Loucy (cell line): Measurements from ENCODE around the gene PTTG1IP.
A peak's percentile ranks its signal among the peaks of the same experiment; 100 is the strongest.

Experiments used
- H2AFZ ChIP-seq: fragments of 200-600 bp; sonication (generic); 2 replicates; pipeline ENCODE4 v1.6.0; 2016; ENCODE audit warnings: antibody characterized with exemption, mild to moderate bottlenecking, low read length, moderate library complexity
- H3F3A ChIP-seq: fragments of 200-600 bp; 2 replicates; pipeline ENCODE4 v1.6.0; 2016; ENCODE audit warnings: antibody characterized with exemption, low read depth, mild to moderate bottlenecking
- H3K27me3 ChIP-seq: fragments of 200-600 bp; sonication (generic); 2 replicates; pipeline ENCODE4 v1.6.1; 2014; ENCODE audit warnings: low read length, mild to moderate bottlenecking; ENCODE audit not compliant: insufficient read depth, poor library complexity, severe bottlenecking
- H3K36me3 ChIP-seq: fragments of 200-600 bp; sonication (generic); 2 replicates; pipeline ENCODE4 v1.6.1; 2016; ENCODE audit warnings: low read length; ENCODE audit not compliant: insufficient read depth
- H3K4me1 ChIP-seq: fragments of 200-600 bp; sonication (generic); 2 replicates; pipeline ENCODE4 v1.5.1; 2014; ENCODE audit warnings: low read length, mild to moderate bottlenecking; ENCODE audit not compliant: insufficient read depth, poor library complexity, severe bottlenecking
- H3K4me2 ChIP-seq: fragments of 200-600 bp; sonication (generic); 2 replicates; pipeline ENCODE4 v1.6.0; 2014; ENCODE audit warnings: antibody characterized with exemption, low read length, low read depth, mild to moderate bottlenecking; ENCODE audit not compliant: poor library complexity, severe bottlenecking
- H3K4me3 ChIP-seq: fragments of 200-600 bp; sonication (generic); 2 replicates; pipeline ENCODE4 v1.5.1; 2014; ENCODE audit warnings: low read length, mild to moderate bottlenecking, mixed read lengths; ENCODE audit not compliant: poor library complexity, severe bottlenecking
- H3K79me2 ChIP-seq: fragments of 200-600 bp; sonication (generic); 2 replicates; pipeline ENCODE4 v1.6.1; 2014; ENCODE audit warnings: low read length; ENCODE audit not compliant: insufficient read depth
- H3K9ac ChIP-seq: fragments of 200-600 bp; sonication (generic); 2 replicates; pipeline ENCODE4 v1.6.0; 2014; ENCODE audit warnings: mild to moderate bottlenecking, low read depth, low read length, moderate library complexity; ENCODE audit not compliant: poor library complexity, severe bottlenecking
- H3K9me2 ChIP-seq: fragments of 200-600 bp; sonication (generic); replicated peaks from 2 replicates; pipeline ENCODE4 v1.6.1; 2016; ENCODE audit warnings: low read depth, low read length, mixed read lengths
- H3K9me3 ChIP-seq: fragments of 200-600 bp; sonication (generic); 2 replicates; pipeline ENCODE4 v1.6.1; 2014; ENCODE audit warnings: mild to moderate bottlenecking, antibody characterized with exemption, low read length, low read depth; ENCODE audit not compliant: insufficient read depth
- H4K20me1 ChIP-seq: fragments of 200-600 bp; sonication (generic); 2 replicates; pipeline ENCODE4 v1.6.0; 2014; ENCODE audit warnings: antibody characterized with exemption, low read length, mild to moderate bottlenecking; ENCODE audit not compliant: insufficient read depth, poor library complexity, severe bottlenecking
- EZH2phosphoT487 ChIP-seq: fragments of 200-600 bp; IDR thresholded peaks from 2 replicates; pipeline ENCODE4 v1.6.1; 2018; ENCODE audit warnings: antibody characterized with exemption, mild to moderate bottlenecking, moderate library complexity, borderline replicate concordance
- TF ChIP-seq, protein P1 (sequence below): fragments of 200-600 bp; sonication (generic); conservative IDR thresholded peaks from 2 replicates; pipeline ENCODE4 v1.5.1; 2014; ENCODE audit warnings: mild to moderate bottlenecking, antibody characterized with exemption, low read length

The PTTG1IP gene

DNA sequence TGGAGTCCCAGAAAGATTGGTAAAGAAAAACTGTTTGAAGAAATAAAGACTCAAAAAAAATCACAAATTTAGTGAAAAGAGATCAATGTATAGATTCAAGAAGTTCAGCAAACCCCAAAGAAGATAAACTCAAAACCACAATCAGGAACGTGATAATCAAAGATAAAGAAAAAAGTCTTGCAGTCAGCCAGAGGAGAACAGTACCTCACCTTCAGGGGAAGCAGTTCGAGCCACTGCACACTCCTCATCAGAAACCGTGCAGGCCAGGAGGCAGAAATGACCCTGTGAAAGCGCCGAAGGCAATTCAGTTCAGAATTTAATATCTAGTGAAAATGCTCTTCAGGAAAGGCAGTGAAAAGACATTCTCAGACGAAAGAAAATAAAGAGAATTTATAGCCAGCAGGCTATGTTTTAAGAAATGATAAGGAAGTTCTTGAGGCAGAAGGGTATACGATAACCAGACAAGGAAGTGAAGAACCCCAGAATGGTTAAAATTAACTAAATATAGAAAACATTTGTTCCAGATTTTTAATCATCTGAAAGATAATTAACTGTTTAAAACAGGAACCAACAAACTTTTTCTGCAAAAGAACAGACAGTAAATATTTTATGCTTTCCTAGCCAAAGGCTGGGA, 42.1 kb downstream of the PTTG1IP start:
- H3K27me3 ChIP-seq = no peaks in the 10 kb centered on the region
- H3K4me3 ChIP-seq = no peak overlapping the region
- H3K36me3 ChIP-seq = no peaks in the 10 kb centered on the region
- H2AFZ ChIP-seq = peak overlapping the region; percentile 18; the same call in 1 of the 2 replicates
- H3K4me2 ChIP-seq = no peak overlapping the region
- H3K79me2 ChIP-seq = no peaks in the 10 kb centered on the region
- no peaks in the 10 kb centered on the region for H4K20me1 ChIP-seq
- no peaks in the 10 kb centered on the region for H3K9me2 ChIP-seq
- no peak for TF ChIP-seq EZH2phosphoT487
- TF ChIP-seq, protein P1, sequence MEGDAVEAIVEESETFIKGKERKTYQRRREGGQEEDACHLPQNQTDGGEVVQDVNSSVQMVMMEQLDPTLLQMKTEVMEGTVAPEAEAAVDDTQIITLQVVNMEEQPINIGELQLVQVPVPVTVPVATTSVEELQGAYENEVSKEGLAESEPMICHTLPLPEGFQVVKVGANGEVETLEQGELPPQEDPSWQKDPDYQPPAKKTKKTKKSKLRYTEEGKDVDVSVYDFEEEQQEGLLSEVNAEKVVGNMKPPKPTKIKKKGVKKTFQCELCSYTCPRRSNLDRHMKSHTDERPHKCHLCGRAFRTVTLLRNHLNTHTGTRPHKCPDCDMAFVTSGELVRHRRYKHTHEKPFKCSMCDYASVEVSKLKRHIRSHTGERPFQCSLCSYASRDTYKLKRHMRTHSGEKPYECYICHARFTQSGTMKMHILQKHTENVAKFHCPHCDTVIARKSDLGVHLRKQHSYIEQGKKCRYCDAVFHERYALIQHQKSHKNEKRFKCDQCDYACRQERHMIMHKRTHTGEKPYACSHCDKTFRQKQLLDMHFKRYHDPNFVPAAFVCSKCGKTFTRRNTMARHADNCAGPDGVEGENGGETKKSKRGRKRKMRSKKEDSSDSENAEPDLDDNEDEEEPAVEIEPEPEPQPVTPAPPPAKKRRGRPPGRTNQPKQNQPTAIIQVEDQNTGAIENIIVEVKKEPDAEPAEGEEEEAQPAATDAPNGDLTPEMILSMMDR = no peak
- H3K9me3 ChIP-seq = peaks cover 7% of the 10 kb centered on the region; the same call in 1 of the 2 replicates
- no peaks in the 10 kb centered on the region for H3K4me1 ChIP-seq
- H3K9ac ChIP-seq = no peak overlapping the region
- H3F3A ChIP-seq = no peaks in the 10 kb centered on the region

DNA sequence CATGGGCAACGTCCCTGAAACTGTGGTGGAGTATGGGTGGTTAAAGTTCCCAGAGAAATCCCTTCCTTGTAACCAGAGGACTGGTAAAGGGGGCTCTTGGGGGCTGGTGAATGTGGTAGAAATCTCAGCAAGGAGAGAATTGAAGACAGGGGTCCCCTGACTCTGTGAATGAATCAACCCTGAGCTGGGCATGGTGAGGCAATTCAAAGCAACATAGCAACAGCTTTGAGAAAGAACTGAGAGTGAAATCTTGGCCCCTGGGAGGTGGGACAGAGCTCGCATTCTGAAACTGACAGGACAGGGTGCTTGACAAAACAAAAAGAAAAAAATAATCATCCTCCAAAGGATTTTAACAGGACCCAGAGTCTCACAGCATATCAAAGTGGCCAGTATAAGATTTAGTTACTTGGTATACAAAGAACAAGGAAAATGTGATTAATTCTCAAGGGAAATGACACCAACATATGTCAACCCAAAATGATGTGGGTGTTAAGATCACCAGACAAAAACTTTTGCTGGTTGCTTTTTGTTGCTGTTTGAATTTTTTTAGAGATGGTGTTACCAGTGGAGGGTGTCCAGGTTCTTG, 43.9 kb downstream of the PTTG1IP start:
- Histone ChIP-seq H3K4me1 (no peaks in the 10 kb centered on the region), H3K36me3 (no peaks in the 10 kb centered on the region), H3K9me3 (peaks cover 7% of the 10 kb centered on the region; the same call in 1 of the 2 replicates), H4K20me1 (no peaks in the 10 kb centered on the region), H3K4me2 (no peak overlapping the region), H2AFZ (no peak overlapping the region), H3K9ac (no peak overlapping the region), H3K79me2 (no peaks in the 10 kb centered on the region), H3K4me3 (no peak overlapping the region), H3K9me2 (no peaks in the 10 kb centered on the region), H3F3A (no peaks in the 10 kb centered on the region), H3K27me3 (no peaks in the 10 kb centered on the region)
- no peak for TF ChIP-seq EZH2phosphoT487
- TF ChIP-seq, protein P1 = no peak

DNA sequence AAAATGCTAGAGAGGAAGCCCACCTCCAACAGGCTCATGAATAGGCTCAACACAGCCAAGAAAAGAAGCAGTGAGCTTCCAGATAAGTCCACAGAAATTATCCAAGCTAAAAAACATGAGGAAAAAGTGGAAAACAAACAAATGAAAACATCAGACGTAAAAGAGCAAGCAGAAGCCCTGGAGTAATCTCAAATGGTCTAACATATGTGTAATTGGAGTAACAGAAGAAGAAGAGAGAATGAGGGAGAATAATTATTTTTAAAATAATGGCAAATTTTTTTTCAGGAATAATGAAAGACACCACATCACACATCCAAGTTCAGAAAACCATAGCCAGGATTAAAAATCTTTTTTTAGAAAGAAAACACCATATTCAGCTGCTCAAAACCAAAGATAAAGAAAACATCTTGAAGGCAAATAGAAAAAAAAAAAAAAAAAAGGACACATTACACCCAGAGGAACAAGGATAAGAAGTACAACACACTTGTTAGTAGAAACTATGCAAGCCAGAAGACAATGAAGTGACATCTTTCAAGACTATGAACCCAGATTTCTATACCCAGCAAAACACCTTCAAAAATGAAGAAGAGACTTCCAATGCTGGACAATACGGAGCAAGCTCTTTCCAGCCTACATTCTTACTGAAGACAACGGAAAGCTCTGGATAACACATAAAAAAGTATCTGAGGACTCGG, 45.0 kb downstream of the PTTG1IP start:
- peaks cover 9% of the 10 kb centered on the region for H3K9me3 ChIP-seq
- no peaks in the 10 kb centered on the region for H3K9me2 ChIP-seq
- H3K4me1 ChIP-seq = no peaks in the 10 kb centered on the region
- H3K4me3 ChIP-seq = no peak overlapping the region
- H3K79me2 ChIP-seq = no peaks in the 10 kb centered on the region
- no peaks in the 10 kb centered on the region for H3K27me3 ChIP-seq
- H3F3A ChIP-seq = no peaks in the 10 kb centered on the region
- H3K4me2 ChIP-seq = no peak overlapping the region
- no peaks in the 10 kb centered on the region for H4K20me1 ChIP-seq
- H2AFZ ChIP-seq = no peak overlapping the region
- H3K36me3 ChIP-seq = no peaks in the 10 kb centered on the region
- TF ChIP-seq EZH2phosphoT487 = no peak
- TF ChIP-seq, protein P1 = no peak
- H3K9ac ChIP-seq = no peak overlapping the region
